Measurements from ENCODE around the gene CYB561. TPM values are rescaled to one million over a fixed set of nuclear protein-coding genes. Genes with fewer than 3 reads are reported as not detected.

CYB561 gene
- total RNA-seq, 1 experiment from 2014 or later: 20.7 TPM

DNA sequence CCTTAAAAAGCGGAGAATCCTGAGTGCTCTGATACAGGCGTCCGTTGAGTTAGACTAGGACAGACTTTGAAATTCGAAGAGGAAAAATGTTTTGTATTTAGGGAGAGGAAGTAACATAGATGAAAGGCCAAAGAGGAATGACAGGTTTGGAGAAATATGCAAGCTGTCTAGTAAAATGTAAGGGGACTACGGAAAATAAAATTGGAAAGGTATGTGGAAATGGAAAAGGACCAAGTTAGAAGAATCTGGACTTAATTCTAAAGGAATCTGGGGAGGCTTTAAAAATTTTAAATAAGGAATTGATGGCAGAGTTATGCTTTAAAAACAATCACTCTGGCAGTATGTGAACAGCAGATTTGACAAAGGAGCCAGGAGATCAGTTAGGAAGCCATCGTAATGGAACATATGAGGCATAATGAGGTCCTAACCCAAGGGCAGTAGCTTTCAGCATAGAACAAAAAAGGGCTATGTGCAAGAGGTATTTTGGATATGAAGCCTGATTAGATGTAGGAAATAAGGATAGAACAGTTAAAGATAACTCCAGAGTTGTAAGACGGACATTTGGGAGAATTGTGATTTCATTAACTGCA is 38.3 kb downstream of the CYB561 start:
- Histone ChIP-seq H2BK12ac (ENCODE audit: insufficient read length, low read depth, low read length) (no peak overlapping the region), H3K79me1 (ENCODE audit: insufficient read depth, low read depth, low read length, poor library complexity, severe bottlenecking) (no peaks in the 10 kb centered on the region), H3K27me3 (ENCODE audit: insufficient read depth, low read length) (no peaks in the 10 kb centered on the region), H4K5ac (ENCODE audit: insufficient read length, low read depth, low read length) (no peak overlapping the region), H2BK120ac (ENCODE audit: low read depth, low read length, poor library complexity, severe bottlenecking) (no peak overlapping the region), H3K9ac (ENCODE audit: extremely low read depth, insufficient read length, low read length) (no peak overlapping the region), H3K23ac (ENCODE audit: insufficient read length, low read depth, low read length) (no peak overlapping the region), H3T11ph (ENCODE audit: low read length) (no peak overlapping the region), H3K4ac (ENCODE audit: low read depth, low read length) (no peak overlapping the region), H3K14ac (ENCODE audit: insufficient read depth, low read length) (no peak overlapping the region), H2AK5ac (ENCODE audit: insufficient read length, low read length) (no peak overlapping the region), H3K23me2 (ENCODE audit: insufficient read length, low read depth, low read length, poor library complexity, severe bottlenecking) (no peaks in the 10 kb centered on the region), H2AFZ (ENCODE audit: low read length) (no peak overlapping the region), H4K91ac (ENCODE audit: insufficient read length, low read depth, low read length) (no peak overlapping the region), H2BK5ac (ENCODE audit: insufficient read length, low read length) (no peak overlapping the region), H3K4me2 (ENCODE audit: insufficient read depth, insufficient read length, low read length) (no peak overlapping the region), H4K20me1 (ENCODE audit: control insufficient read depth, insufficient read depth, insufficient read length) (no peaks in the 10 kb centered on the region), H2BK20ac (ENCODE audit: low read depth, low read length, poor library complexity, severe bottlenecking) (no peak overlapping the region), H4K8ac (replicated peaks; ENCODE audit: insufficient read length, low read depth, low read length) (no peak overlapping the region), H3K4me1 (ENCODE audit: insufficient read depth, low read length) (no peaks in the 10 kb centered on the region; the same call in 1 of the 2 replicates), H3K79me2 (ENCODE audit: insufficient read depth, low read length) (no peaks in the 10 kb centered on the region), H3K56ac (ENCODE audit: insufficient read length, low read depth, low read length) (no peak overlapping the region), H3K9me3 (ENCODE audit: control insufficient read depth, low read depth, low read length) (no peaks in the 10 kb centered on the region), H2BK15ac (ENCODE audit: low read depth, low read length) (no peak overlapping the region), H3K27ac (ENCODE audit: insufficient read length, low read depth, low read length) (no peak overlapping the region), H3K18ac (ENCODE audit: insufficient read length, low read depth, low read length) (no peak overlapping the region)
- Mint-ChIP-seq H3K36me3 (ENCODE audit: insufficient read depth in 1 of 3, low read depth in 3 of 3) (no peaks in the 10 kb centered on the region), H3K27me3 (ENCODE audit: low read depth) (no peaks in the 10 kb centered on the region), H3K4me1 (peaks cover 0 to 2% of the 10 kb centered on the region in 2 experiments; a peak in 1 of 4 replicates), H3K9me3 (no peaks in the 10 kb centered on the region), H3K4me3 (no peak overlapping the region), H3K27ac (no peak overlapping the region)
- DNase-seq: no peak
- WGBS (ENCODE audit: extremely low coverage, insufficient read length, low lambda C conversion rate): 100% methylated on average over 1 of the region's 7 CpGs
- TF ChIP-seq, protein P1, sequence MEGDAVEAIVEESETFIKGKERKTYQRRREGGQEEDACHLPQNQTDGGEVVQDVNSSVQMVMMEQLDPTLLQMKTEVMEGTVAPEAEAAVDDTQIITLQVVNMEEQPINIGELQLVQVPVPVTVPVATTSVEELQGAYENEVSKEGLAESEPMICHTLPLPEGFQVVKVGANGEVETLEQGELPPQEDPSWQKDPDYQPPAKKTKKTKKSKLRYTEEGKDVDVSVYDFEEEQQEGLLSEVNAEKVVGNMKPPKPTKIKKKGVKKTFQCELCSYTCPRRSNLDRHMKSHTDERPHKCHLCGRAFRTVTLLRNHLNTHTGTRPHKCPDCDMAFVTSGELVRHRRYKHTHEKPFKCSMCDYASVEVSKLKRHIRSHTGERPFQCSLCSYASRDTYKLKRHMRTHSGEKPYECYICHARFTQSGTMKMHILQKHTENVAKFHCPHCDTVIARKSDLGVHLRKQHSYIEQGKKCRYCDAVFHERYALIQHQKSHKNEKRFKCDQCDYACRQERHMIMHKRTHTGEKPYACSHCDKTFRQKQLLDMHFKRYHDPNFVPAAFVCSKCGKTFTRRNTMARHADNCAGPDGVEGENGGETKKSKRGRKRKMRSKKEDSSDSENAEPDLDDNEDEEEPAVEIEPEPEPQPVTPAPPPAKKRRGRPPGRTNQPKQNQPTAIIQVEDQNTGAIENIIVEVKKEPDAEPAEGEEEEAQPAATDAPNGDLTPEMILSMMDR (conservative IDR thresholded peaks at IDR 0.05): no peak

Measured in H9 (cell line).